Measurements from ENCODE around the gene ZCCHC14. TPM values are rescaled to one million over a fixed set of nuclear protein-coding genes. Genes with fewer than 3 reads are reported as not detected.
"Not testable (repeated sequence)": the region's sequence is repeated elsewhere in the genome, so short reads cannot be mapped to it uniquely, and the experiment has no call there.

The ZCCHC14 gene
- total RNA-seq, 1 donor from 2014 or later: 16.7 TPM

DNA sequence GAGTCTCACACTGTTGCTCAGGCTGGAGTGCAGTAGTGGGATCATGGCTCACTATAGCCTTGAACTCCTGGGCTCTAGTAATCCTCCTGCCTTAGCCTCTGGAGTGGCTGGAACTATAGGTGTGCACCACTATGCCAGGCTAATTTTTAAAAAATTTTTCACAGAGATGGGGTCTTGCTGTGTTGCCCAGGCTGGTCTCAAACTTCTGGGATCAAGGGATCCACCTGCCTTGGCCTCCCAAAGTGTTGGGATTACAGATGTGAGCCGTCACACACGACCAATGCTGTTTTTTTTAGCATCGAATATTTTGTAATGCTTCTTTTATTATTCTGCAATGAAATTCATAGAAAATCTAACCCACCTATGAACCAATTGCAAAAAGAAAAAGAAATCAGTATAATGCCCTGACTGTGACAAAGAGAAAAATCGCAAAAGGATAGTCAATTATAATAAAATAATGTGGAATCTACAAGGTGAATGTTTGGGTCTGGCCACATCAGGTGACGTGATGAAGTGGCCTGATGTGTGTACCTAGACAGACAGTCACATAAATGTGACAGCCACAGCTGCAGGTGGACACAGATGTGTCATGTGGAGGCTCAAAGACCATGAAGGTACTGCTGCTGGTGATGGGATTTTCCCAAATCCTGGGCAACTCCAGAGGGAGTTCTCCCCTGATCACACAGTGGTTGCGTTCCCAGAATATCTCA, 33.6 kb upstream of the ZCCHC14 start:
- intact Hi-C loops (cut with micrococcal nuclease): no loop called here
- DNase-seq: no peak
- no peak for ATAC-seq

DNA sequence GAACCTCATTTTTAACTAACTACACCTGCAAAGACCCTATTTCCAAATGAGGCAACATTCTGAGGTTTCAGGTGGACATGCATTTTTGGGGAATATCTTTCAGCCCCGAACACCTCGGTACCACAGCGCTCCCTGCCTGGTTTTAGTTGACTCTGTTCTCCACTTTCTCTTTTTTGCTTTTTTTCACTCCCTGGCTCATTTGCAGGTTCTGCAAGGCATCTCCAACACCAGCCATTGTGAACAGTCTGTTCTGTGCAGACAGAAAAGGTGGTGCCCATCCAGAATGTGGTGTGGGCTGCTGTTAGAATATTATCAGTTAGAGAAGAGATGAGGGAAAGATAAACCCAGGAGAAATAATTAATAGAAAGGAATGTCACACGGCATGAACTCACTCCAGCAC, 32.5 kb upstream of the ZCCHC14 start:
- intact Hi-C loops (cut with micrococcal nuclease): no loop called here
- ATAC-seq: no peak
- no peak for DNase-seq

DNA sequence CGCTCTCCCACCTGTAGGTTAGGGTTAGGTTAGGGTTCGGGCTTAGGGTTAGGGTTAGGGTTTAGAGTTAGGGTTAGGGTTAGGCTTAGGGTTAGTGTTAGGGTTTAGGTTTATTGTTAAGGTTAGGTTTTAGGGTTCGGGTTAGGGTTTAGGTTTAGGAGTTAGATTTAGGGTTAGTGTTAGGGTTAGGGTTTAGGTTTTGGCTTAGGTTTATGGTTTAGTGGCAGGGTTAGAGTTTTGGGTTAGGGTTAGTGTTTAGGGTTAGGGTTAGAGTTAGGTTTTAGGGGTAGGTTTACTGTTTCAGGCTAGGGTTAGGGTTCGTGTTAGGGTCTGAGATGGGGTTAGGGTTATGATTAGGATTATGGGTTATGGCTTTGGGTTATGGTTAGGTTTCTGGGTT, 31.6 kb upstream of the ZCCHC14 start:
- DNase-seq: no peak
- no peak for ATAC-seq
- intact Hi-C loops (cut with micrococcal nuclease): no loop called here

DNA sequence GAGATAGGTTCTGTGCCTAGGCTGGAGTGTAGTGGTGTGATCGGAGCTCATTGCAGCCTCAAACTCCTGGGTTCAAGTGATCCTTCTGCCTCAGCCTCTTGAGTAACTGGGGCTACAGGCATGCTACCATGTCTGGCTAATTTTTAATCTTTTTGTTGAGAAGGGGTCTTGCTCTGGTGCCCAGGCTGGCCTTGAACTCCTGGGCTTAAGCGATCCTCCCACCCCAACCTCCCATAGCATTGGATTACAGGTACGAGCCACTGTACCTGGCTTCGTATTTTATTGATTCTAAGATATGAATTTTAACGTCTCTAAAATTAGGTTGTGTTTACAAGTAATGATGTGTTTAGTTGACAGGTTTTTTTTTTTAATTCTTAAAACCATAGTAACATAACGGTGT, 30.8 kb upstream of the ZCCHC14 start:
- DNase-seq; intact Hi-C loops (cut with micrococcal nuclease): not testable (repeated sequence)

DNA sequence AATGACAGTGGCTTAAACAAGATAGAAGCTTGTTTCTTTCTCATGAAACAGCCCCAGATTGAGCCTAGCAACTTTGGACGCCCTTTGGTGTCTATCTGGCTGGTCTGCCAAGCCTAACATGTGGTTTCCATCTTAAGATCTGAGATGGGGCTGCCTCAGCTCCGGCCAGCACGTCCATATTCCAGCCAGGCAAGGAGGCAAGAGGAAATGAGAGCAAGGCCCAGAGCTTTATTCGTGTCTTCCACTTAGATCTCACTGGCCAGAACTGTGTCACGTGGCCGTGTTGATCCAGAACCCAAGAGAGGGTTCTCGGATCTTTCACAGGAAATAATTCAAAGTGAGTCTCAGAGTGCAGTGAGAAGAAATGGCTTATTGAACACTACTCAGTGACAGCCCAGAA, 28.9 kb upstream of the ZCCHC14 start:
- intact Hi-C loops (cut with micrococcal nuclease): not testable (repeated sequence)
- DNase-seq: peak; percentile 60
- peak; percentile 7 for ATAC-seq

More for the DNA sequence above, 30.8 kb upstream of the ZCCHC14 start:
- not testable (repeated sequence) for ATAC-seq

DNA sequence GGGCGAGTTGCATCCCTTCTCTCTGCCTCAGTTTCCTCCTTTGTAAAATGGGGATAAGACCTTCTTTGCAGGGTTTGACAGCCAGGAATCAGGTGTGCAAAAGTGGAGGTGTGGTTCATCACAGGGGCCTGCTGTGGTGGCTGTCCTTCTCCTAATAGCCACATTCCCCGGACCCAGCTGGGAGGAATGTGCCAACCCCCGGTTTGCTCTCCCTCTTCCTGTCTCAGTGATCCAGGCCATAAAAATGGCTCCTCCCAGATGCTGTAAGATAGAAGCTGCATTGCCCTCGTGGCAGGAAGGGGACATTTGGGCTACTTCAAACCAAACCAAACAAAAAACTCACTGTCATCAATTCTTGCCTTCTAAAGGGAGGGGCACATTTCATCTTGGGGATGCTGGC, 26.3 kb upstream of the ZCCHC14 start:
- DNase-seq; ATAC-seq; intact Hi-C loops (cut with micrococcal nuclease): not testable (repeated sequence)

DNA sequence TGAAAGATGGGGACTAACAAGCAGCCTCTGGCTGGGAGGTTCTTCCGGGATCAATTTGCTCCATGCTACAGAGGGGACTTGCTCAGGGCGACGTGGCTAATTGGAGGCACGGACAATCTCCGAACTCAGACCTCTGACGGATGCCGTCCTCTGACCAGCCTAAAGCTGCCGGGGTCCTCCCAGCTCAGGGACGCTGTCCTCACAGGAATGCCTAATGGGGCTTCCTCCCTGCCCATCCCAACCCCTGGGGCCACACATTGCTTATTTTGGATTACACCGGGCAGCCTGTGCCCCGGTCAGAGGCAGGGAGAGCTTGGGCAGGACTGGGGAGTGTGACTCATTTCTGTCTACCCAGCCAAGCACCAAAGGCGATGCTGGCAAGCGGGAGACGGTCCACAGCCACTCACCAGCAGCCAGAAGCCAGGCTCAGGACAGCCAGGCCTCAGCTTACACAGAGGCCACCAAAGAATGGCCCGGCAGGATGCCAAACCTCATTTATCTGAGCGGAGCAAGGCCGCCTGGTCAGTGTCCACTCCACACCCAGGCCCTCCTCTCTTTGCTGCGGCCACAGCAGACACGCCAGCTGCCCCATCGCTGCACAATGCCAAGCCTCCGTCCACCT, 25.7 kb upstream of the ZCCHC14 start:
- DNase-seq: peak; percentile 85
- peak; percentile 78 for ATAC-seq
- intact Hi-C loops (cut with micrococcal nuclease): not testable (repeated sequence)

DNA sequence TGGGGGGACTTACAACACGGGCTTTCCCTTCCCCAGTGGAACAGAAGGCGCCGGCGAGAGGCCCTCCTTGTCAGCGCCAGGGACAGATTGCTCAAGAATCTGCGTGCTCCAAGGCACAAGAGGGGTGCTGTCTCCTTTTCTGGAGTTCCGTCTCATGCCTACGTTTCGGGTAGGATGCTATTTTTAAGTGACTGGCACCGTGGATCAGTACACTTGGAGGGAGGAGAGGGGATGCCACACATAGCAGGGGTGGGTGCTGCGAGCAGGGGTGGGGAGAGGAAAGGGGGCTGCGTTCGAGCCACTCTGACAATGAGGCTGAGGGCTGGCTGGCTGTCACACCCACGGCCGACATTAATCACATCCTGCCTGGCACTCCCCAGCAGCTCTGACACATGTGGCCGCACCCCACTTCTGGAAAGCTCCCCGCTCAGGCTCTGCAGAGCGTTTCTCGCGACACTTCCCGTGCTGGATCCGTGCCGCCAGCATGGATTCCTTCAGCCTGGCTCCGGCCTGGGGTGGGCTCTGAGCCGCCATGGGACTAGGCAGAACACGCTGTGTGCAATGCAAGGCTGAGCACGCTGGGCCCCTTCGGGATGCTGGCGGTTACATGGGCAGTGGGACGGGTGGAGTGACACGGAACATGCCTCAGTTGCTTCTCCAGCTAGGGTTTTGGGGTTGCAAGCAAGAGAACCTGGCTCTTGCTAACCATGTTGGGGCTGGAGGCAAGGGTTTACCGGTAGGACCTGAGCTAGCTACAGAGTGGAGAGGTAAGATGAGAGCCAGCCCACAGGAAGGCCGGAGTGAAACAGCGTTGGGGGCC, 25.0 kb upstream of the ZCCHC14 start:
- ATAC-seq (peak; percentile 81), DNase-seq (peak; percentile 81)
- intact Hi-C loops (cut with micrococcal nuclease): not testable (repeated sequence)

DNA sequence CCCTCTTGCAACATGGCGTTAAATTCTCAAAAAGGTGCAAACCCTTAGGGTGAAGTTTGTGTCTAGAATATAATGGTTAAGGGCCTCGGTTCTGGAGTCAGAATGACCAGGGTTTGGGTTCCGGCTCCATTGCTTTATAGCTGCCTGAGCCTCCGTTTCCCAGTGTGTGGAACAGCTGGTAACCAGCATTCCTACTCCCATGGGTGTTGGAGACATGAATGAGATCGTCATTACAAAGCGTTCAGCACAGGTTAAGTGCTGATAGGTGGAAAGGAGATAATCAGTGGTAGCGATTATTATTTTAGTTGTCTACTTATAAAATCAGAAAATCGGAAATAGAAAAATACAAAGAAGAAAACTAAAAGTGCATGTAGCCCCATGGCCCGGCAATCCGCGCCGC, 23.5 kb upstream of the ZCCHC14 start:
- no peak for ATAC-seq
- intact Hi-C loops (cut with micrococcal nuclease): no loop called here
- DNase-seq: no peak

DNA sequence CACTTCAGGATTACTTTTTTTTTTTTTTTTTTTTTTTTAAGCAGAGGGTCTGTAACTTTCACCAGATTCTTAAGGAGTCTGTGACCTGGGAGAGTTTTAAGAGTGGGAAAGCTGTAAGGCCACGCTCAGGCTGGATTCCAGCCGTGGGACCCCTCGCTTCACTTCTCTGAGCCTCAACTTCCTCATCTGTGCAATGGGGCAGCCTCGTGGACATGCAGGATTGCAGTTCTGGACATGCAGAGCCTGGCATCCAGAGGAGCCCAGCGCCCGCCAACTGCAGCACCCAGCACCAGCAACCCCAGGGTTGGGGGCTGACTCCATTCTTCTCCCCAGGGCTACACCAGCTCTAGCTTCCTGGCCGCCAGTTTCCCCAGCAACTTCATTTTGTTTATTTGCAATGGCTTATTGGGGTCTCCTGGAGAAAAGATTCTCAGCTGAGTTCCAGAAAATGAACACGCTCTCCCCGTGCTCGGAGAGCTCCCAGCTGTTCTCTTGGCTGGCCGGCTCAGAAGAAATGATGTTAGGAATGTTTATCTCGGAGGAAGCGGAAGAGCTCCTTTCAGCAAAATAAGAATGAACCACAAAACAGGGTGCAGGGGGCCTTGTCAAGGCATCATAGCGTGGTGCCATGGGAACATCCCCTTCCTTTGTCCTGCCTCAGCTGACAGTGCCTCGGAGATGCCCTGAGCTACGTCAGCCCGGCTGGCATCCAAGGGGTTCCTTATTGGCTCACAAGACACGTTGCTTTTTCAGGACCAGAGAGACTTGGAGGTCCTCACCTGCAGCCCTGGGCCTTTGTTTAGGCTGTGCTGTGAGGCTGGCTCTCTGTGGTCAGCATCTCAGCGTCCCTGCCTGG, 22.9 kb upstream of the ZCCHC14 start:
- intact Hi-C loops (cut with micrococcal nuclease): no loop called here
- DNase-seq: peak; percentile 39
- ATAC-seq: no peak

DNA sequence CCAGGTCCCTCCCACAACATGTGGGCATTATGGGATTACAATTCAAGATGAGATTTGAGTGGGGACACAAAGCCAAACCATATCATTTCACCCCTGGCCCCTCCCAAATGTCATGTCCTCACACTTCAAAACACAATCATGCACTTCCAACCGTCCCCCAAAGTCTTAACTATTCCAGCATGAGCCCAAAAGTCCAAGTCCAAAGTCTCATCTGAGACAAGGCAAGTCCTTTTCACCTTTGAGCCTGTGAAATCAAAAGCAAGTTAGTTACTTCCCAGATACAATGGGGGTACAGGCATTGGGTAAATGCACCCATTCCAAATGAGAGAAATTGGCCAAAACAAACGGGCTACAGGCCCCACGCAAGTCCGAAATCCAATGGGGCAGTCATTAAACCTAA, 17.0 kb upstream of the ZCCHC14 start:
- DNase-seq; intact Hi-C loops (cut with micrococcal nuclease); ATAC-seq: not testable (repeated sequence)

DNA sequence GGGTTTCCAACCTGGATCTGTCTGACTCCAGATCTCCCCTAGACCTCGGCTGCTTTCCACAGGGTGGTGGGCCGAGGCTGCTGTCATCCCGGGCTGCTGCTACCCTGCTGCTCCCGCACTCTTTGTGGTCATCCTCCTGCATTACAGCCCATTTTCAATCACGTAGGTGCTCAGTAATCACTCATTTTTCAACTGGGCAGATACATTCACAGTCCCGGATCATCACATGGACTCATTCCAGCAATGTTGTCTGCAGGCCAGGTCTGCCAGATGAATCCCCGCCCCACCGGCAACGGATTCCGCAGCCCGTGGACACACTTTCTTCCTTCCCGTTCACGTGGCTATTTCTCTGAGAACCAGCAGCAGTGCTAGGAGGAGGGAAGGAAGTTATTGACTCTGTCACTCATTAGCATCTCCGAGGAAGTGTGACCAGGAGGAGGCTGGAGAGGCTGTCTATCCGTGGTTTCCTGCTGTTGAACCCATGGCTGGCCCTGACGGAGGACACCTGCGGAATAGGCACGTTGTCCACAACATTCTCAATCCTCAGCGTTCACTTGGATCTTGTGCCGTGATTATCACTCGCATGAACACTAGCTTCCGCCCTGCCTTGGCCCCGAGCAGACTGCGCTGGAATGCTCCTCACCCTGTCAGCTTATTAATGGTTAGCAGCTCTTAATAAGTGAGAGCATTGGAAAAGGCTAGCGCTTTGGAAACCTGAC, 14.7 kb upstream of the ZCCHC14 start:
- intact Hi-C loops (cut with micrococcal nuclease): no loop called here
- peak; percentile 54 for ATAC-seq
- no peak for DNase-seq

DNA sequence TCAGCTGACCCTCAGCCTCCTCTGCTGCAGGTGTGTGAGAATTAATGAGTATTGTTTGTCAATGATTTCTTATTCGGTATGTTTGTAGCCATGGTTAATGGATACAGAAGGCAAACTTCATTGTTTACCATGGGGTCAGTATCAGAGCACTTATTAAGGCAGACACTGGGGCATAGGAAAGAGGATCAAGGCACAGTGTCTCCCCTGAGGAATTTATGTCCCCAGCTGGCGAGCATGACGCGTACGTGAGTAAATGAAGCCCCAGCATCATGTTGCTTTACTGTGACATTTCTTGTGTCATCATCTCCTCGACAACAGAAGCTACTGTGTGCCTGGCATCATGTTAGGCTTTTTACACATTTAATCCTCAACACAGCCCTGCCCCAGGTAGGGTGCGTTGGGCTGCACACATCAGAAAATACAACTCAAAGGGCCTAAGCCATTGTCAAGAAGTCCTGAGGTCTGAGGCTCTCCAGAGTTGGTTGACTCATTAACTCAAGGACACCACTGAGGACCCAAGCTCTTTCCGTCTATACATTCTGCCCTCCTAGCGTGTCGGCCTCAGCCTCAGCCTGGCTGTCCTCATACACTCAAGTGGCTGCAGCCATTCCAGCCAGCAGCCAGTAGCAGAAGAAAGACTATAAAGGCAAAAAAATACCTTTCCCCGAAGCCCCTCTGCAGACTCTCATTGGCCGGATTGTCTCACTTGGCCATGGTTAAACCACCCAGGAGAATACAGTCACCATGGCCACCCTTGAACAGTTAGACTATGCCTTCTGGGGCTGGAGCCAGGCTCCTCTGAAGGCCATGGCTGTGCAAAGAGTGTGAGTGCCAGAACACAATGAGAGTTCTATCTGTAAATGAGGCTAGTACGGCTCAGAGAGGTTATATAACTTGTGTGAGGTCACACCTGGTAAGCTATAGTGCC, 13.9 kb upstream of the ZCCHC14 start:
- intact Hi-C loops (cut with micrococcal nuclease): no loop called here
- DNase-seq: no peak
- ATAC-seq: peak; percentile 17

DNA sequence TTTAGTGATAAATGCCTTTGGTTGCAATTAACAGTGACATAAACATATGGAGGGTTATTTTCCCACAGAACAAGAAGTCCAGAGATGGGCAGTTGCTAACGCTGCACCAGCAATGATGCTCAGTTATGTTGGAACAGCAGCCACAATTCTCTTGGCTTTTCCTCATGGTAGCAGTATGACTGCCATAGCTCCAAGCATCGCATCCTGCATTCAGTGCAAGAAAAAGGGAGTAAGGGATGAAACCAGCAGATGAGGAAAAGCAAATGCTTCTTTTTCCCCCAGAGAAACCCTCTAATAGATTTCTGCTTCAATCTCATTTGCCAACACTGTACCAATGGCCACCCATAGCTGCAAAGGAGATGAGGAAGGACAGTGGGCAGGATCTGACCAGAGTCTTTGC, 13.0 kb upstream of the ZCCHC14 start:
- ATAC-seq (no peak), DNase-seq (no peak)
- intact Hi-C loops (cut with micrococcal nuclease): no loop called here

DNA sequence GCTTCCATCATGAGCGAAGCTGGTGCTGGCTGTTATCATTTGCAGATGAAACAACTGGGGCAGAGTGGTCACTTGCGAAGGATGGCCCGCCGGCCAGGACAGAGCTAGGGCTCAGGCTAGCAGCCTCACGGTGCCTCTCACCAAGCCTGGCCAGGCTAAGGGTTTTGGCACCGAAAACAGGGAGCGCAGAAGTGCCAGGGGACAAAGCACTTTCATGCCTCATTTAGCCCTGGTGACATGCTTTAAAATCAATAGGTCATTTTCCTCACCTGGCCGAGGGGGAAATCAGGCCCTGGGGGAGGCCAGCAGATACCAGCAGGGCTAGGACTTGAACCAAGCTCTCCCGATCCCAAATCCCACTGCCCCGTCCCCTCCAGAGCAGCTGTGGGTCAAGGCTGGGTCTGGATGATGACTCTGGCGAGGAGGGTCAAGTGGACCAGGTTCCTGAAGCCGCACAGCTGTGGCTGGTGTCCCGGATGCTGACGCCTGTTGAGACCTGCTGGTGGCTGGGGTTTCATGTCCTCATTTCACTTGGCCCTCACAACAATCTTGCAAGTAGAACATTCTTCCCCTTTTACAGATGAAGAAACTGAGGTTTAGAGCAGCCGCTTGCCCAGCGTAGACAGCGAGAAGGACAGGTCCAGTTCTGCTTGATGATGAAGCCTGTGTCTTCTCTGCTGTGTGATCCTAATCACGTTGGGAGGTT, 10.6 kb upstream of the ZCCHC14 start:
- ATAC-seq; intact Hi-C loops (cut with micrococcal nuclease); DNase-seq: not testable (repeated sequence)

DNA sequence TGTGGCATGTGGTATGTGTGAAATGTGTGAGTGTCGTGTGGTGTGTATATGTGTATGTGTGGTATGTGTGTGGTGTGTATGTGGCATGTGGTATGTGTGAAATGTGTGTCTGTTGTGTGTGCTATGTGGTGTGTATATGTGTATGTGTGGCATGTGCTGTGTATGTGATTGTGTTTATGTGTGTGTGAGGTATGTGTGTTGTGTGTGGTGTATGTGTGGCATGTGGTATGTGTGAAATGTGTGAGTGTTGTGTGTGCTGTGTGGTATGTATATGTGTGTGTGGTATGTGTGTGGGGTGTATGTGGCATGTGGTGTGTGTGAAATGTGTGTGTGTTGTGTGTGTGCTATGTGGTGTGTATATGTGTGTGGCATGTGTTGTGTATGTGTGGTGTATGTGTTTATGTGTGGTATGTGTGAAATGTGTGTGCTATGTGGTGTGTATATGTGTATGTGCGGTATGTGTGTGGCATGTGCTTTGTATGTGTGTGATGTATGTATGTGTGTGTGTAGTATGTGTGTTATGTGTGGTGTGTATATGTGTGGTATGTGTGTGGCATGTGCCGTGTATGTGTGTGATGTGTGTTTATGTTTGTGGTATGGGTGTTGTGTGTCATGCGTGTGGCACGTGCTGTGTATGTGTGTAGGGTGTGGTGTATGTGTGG, 9.6 kb upstream of the ZCCHC14 start:
- DNase-seq (no peak), ATAC-seq (no peak)
- intact Hi-C loops (cut with micrococcal nuclease): no loop called here
